Measurements from ENCODE around the gene CCT6B. TPM values are rescaled to one million over a fixed set of nuclear protein-coding genes. Genes with fewer than 3 reads are reported as not detected.
"Not testable (repeated sequence)": the region's sequence is repeated elsewhere in the genome, so short reads cannot be mapped to it uniquely, and the experiment has no call there.

Gene CCT6B
- total RNA-seq, 1 donor from 2014 or later: 0.39 TPM

DNA sequence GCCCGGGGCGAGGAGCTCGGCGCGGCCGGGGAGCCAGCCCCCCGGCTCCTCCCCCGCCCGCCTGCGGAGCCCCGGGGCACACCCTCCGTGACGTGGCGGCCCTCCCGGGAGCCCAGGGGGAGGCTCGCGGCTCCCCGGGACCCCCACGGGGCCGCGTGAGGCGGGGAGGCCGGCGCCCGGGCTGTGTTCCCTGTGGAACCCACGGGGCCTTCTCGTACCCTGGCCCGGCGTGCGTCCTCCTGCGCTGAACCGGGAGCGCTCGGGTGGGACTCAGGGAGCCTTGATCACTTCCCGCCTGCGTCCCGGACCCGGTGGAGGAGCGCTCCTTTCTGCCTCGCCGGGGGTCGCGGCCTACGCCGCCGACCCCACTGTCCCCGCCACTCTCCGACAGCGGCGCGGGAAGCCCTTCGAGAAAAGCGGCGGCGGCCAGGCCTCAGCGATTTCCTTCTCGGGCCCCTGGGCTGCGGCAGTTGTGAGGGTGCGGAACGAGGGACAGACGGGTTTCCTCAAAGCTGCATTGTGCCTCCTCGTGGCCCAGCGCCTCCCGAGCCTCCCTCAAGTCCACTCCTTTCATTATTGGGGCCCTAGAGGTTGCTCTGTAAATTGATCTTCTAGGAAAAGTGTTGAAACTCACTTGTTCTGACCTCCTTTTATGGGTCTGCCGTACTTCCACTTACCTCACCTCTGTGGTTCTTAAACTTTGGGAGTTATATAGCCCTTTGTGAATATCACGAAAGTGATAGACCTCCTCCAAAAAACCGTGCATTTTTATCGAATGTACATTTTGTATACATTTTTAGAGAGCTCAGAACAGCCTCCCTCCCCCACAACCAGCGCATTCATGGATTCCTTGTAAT, 19.6 kb upstream of the CCT6B start:
- peak in 1 of 2 donors; percentile 84 for DNase-seq (ENCODE audit: low read depth in 2 of 2)

DNA sequence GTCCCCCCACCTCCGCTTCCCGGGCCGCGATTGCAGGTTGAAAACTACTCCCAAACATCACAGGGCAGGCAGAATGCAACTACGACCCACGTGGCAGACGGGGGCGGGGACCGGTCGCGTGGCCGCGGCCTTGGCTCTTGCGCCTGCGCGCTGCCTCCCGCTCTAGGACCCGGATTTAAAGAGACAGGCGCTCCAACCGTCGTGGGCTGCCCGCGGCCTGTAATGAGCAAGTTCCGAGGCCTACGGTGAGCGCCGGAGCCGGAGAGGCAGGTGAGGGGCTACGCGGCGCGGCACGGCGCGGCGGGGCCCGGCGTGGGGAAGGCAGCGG, 19.1 kb upstream of the CCT6B start, which contains the start of gene LIG3:
Gene LIG3, plus strand, starts transcription at position 160 of the 328 bp plus-strand sequence. CDS start 2,494 bp downstream, outside the sequence.
- peak; percentile 83 to 95 for DNase-seq (ENCODE audit: low read depth in 2 of 2)

DNA sequence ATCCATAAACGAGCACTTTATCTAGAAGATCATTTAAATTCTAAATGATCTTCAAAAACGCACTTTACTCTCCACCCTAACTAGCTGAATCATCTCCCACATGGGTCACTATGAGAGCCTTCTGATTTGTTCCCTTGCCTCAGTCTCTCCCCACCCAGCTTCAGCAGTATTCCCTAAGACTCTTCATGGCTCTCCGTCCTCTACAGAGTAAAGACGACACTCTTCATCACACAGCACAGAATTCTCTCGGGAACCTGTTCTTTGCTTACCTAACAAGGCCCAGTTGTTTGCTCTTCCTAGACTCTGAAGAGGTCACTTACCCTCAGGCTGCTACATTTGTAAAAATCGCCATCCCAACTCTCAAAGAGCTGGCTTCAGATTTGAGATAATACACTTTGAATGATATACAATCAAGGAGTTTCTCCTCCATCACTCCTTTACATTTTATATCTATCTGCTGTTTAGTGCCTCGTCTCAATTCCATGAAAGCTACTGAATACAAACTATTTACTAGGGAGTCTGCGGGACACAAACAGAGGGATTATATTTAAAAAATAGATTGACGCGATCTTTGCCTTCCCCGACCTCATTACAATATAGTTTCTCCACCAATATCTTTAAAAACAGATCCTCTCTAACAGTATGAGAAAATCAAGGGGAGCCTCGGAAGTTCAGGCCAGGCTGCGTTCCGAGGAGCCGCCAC, 18.5 kb upstream of the CCT6B start:
- DNase-seq (ENCODE audit: low read depth in 2 of 2): no peak

DNA sequence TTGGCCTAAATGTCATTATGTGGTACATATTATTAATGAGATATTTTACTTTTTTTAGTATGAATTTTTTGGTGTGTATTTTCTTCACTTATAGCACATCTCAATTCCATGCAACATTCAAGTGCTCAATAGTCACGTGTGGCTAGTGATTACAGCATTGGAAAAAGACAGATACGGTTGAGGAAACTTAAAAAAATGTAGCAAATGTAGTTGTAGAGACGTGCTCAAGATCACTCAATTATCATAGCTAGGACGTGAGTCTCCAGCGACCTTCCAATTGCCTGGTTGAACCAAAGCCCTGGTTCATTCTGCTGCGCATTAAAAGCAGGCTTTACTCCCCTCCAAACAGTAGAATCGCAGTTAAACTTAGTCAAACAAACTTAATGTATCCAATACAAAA, 17.9 kb upstream of the CCT6B start:
- DNase-seq (ENCODE audit: low read depth in 2 of 2): no peak

DNA sequence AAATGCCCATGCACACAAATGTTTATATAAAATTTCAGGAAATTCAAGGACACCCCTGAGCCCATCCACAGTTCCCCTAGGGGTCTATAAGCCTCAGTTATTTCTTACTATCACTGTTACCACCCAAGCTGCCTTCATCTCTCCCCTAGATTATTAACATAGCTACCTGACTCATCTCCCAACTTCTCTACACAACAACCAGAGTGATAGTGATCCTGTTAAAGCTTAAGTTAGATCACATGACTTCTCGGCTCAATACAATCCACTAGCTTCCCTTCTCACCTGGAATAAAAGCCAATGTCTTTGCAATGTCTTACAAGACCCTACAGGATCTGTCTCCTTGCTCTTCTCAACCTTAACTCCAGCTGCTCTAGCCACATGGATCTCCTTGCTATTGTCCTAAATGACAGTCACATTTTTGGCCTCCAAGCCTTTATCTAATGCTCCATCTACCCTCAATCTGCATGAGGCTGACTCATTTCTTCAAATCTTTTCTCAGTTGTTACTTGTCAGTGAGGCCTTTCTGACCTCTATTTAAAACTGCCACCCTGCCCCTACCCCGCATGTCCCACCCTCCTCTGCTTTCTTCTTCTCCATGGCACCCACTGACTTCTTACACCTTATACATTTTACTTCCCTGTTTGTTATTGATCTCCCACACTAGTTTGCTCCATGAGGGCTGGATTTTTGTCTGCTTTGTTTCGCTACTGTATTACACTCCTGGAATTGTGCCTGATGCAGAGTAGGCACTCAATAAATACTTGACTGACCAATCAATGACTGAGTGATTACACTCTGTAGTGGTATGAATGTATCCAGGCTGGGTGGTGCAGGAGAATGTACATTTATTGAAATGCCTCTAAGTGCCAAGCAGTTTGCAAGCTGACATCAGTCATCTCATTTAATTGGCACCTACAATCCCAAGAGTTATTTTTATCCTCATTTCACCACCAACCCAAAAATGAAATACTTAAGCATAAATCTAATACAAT, 13.8 kb upstream of the CCT6B start:
- DNase-seq (ENCODE audit: low read depth in 2 of 2): no peak

DNA sequence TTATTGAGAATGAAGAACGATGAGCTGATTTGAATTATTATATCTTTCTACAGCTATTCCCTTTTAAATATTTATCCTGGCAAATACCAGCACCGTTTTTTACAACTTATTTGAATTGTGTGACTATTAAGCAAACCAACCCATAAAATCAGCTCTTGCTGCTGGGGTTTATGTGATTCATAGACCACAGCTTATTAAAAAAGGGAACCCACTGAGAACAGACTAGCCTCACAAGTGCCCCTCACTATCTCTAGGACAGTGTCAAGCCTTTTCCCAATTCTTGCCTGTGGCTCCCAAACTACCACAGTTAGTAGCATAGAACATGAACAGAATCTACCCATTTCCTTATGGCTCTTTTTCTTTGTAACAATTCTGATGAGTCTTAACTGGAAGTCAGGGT, 12.9 kb upstream of the CCT6B start:
- DNase-seq (ENCODE audit: low read depth in 2 of 2): no peak

DNA sequence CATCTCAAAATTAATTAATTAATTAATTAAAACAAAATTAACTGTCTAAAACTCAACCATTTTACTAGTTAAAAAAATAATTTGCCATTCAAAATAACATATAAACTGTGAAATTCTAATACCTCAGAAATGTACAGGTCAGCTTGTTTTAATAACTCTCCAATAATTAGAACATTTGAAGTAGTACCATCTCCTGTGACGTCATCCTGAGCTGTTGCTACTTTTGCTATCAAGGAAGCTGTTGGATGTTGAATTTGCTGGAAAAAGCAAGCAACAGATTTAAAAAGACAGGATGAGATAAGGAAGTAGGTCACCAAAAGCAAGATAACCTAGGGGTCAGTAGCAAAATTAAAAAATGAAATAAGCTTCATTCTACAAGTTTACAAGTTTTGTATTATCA, 2.8 kb downstream of the CCT6B start:
- no peak for DNase-seq (ENCODE audit: low read depth in 2 of 2)

DNA sequence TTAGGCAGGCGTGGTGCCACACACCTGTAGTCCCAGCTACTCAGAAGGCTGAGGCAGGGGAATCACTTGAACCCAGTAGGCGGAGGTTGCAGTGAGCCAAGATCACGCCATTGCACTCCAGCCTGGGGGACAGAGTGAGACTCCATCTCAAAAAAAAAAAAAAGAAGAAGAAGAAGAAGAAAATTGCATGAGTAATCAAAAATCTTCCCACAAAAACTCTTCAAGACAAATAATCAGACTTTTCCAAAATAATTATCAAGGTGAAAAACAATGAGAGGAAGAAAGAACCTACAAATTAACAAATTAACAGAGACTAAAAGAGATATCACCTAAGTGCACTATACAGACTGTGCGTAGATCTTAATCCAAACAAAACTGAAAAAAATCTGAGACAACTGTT, 10.5 kb downstream of the CCT6B start:
- not testable (repeated sequence) for DNase-seq (ENCODE audit: low read depth in 2 of 2)

DNA sequence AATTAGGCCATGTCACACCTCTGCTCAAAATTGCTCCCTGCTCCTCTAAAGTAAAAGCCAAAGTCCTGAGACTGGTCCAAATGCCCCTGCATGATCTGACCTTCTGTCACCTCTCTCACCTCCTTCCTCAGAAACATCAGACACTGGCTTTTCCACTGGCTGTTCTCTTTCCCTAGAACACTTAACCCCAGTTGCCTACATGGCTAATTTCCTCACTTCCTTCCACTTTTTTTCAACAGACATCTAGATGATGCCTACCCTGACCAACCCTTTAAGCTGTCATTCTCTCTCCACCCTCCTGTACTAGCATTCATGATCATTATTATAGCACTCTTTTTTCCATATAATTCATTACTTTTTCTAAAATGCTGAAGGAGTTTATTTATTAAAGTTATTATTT, 31.0 kb downstream of the CCT6B start:
- no peak for DNase-seq (ENCODE audit: low read depth in 2 of 2)

DNA sequence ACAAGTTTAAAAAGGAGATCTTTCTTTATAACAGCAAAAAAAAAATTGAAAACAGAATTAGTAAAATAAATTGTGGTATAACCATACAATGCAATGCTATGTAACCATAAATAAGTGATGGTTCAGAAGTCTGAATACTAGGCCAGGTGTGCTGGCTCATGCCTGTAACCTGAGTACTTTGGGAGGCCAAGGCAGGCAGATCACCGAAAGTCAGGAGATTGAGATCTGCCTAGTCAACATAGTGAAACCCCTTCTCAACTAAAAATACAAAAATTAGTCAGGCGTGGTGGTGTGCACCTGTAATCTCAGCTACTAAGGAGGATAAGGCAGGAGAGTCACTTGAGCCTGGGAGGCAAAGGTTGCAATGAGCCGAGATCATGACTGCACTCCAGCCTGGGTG, 34.6 kb downstream of the CCT6B start:
- no peak for DNase-seq (ENCODE audit: low read depth in 2 of 2)

DNA sequence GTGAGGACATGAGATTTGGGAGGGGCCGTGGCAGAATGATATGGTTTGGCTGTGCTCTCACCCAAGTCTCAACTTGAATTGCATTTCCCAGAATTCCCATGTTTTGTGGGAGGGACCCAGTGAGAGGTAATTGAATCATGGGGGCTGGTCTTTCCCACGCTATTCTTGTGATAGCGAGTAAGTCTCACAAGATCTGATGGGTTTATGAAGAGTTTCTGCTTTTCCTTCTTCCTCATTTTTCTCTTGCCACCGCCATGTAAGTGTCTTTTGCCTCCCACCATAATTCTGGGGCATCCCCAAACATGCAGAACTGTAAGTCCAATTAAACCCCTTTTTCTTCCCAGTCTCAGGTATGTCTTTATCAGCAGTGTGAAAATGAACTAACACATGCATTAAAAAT, 40.6 kb downstream of the CCT6B start:
- no peak for DNase-seq (ENCODE audit: low read depth in 2 of 2)

DNA sequence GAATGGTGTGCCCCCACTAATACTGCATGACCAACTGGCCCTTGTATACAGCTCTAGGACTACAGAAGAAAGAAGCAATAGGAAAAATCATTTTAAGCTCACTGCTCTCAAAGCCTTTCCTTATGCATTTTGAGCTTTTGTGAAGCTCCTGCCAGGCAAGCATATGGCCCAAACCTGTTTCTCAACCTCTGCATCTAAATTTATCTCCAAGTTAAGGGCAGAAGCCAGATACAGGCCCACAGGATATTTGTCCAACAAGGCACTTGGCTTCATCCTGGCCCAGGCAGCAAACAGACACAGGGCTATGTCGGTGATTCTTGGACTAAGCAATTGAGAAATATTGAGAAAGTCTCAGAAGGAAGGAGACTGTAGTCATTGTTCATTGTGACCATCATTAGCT, 43.9 kb downstream of the CCT6B start:
- no peak for DNase-seq (ENCODE audit: low read depth in 2 of 2)

DNA sequence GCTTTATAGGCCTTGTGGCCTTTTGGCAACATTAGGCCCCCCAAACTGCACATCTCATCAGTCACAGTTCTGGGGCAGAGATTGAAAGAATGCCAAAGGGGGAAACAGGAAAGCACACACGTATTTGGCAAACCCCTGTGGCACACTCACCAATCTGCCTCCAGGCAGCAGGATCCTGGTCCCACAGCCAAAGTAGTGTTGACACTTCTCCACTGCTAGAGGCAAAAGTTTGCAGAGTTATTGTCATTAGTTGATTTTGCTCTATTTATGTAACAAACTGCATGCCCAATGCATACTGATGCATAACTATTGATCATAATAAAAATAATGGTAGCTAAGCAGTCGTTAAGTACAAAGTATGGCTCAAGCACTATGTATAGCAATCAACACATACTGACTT, 45.1 kb downstream of the CCT6B start:
- no peak for DNase-seq (ENCODE audit: low read depth in 2 of 2)

DNA sequence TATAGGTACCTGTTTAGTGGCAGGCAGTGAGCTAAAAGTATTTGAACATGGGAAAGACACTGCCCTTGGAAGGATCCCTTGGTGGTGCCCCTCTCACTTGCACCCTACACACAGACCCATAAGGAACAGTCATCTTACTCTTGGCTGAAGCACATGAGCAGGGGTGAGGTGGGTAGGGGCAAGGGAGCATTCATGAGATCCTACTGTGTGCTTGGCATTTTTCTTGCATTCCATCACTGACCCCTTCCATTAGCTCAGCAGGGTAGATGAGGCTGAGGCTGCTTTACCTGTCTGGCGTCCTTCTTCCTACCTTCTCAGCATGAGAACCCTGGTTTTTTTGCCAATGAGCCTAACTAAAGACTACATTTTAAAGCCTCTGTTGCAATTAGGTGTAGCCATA, 48.3 kb downstream of the CCT6B start:
- no peak for DNase-seq (ENCODE audit: low read depth in 2 of 2)

DNA sequence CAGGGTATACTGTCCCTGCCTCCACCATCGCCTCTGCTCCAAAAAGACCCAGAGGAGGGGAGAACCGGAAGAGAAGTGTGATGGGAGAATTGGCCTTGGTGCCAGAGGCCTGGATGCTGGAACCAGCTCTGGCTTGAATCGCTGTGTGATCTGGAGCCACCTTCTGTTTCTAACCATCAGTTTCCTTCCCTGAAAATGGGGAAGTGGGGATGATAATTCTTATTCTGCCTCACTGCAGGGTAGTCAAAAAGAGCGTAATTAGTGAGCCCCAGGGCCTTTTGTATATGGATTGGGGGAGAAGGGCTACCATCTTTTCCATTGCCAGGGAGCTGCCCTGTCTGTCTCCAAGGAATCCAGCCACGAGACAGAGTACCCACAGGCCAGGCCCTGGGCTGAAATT, 52.2 kb downstream of the CCT6B start:
- DNase-seq (ENCODE audit: low read depth in 2 of 2): no peak

DNA sequence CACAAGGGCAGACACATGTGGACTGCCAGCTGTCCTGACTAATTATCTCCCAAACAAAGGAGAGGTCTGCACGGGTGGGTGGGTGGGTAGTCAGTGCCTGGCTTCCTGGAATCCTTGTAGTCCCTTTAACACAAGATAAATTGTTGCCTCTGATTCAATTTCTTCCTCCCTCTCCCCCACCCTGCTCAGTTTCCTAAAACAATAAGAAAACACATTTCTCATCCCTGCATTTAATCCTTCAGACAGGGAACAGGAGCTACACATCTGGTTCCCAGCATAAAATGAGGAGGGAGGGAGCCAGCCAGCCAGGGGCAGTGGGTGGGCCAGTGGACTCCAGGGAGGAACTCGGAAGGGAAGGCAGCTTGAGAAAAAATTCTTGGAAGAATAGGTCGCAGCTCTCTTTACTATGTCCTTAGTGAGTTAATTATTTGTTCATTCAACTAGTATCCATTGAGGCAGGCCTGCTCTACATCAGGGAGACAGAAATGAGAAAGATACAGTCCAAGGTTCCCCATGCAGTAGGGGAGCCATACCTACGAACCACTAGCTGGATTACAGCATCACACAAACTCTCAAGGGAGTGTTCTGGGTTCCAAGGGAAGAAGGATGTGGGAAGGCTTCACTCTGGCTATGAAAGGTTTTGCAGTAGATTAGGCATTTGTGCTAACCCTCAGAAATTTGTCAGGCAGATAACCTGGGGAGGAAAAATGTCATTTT, 58.3 kb downstream of the CCT6B start:
- no peak for DNase-seq (ENCODE audit: low read depth in 2 of 2)

DNA sequence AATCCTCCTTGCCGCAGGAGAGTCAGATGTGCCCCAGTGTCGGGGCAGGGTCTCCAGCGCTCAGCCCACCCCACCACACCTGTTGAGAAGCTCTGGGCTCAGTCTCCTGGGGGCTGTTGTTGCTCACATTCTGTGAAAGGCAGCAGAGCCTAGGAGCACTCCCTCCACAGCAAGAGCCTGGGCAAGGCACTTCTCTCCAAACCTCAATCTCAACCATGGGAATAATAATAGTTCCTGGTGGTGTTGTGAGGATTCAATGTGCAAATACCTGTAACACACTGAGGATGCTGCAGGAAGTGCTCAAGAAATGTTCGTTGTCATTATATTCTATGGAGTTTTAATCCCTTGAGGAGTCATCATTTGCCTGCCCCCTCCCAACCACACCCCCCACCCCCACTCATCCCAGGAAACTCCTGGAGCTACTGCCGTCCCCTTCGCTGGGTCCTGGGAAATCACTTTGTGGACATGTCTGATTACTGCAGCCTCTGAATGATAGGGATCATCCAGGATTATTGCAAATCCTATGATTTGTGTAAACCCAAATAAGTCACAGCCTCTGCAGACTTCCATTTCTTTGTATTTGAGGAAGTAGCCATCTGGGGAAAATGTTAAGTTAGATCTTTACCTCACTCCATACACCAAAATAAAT, 61.5 kb downstream of the CCT6B start:
- no peak for DNase-seq (ENCODE audit: low read depth in 2 of 2)

DNA sequence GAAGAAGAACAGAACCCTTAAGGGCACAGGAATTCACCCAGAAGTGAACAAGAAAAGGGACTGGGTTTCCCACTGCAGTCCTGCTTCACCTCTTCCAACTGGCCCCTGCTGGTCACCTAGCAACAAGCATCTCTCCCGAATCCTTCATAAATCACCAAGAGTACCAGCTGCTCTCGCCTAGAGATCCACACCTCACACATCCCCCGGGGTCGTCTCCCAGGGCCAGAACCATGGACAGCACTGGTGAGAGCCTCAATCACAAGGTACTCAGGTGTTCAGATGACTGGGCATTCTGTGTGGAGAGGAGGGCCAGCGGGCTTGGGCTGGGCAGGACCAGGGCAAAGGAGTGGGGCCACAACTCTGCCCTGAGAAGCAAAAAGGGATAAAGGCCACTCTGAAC, 65.9 kb downstream of the CCT6B start:
- DNase-seq (ENCODE audit: low read depth in 2 of 2): no peak

DNA sequence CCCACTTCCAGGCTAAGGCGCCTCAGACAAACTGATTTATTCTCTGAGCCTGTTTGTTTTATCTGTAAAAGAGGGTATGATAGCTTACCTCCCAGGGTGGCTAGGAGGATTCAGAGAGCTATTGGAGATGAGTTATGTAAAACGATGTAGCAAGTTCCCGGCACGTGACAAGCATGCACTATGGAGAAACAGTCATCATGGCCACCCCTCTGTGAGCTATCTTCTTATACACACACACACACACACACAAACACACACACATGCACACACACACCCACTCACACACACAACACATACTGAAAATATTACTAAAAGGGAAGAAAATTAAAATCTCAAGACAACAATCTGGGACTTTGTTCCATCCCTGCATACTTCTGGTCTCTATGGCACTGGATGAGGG, 66.3 kb downstream of the CCT6B start:
- DNase-seq (ENCODE audit: low read depth in 2 of 2): no peak

DNA sequence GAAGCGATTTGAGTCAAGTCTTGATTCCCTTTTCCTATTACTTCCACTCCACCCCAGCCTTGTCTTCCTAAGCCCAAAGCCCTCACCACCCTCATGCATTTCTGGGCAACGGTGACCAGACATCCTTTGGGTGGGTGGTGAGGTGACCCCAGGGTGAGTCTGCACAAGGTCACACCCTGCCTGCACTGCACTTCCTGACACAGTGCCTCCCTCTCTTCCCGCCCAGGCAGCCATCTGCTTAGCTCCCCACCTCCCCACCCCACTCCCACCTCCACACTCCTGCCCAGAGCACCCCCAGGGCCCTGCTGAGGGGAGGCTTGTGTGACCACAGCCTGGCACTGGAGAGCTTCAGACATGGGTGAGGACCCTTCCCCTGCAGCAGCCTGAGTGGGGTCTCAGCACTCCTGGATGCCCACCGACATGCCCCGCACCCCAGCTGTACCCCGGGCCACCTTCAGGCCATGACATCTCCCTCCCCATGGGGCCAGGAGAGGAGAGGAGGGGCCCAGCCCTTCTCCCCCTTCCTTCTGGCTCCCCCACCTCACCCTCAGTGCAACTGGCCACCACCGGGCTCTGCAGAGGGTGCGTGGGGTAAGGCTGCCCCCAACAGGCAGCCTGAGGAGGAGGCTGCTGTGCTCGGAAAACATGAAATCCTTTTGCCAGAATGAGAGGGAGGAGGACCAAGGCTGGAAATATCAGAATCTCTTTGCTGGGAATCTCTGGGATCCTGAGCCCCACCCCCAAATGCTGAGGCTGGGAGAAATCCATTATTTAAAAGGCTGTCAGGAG, 68.6 kb downstream of the CCT6B start:
- DNase-seq (ENCODE audit: low read depth in 2 of 2): peak in 1 of 2 donors; percentile 4
